Stomach (tissue), 4 donors: Measurements from ENCODE around the gene CSF3.

ENCODE experiments used
- CTCF ChIP-seq, 7 experiments: fragments of 450-650 bp in 4 of 7; fragments of 200-600 bp in 3 of 7; sonication (generic) in 3 of 7; IDR thresholded peaks; one replicate each; pipeline ENCODE4 v1.5.1; 2016 to 2019; ENCODE audit warnings: antibody characterized with exemption in 7 of 7, control low read depth in 2 of 7, mild to moderate bottlenecking in 1 of 7
- EP300 ChIP-seq: sonication (generic); formaldehyde crosslinking; IDR thresholded peaks from one replicate; pipeline ENCODE4 v1.6.1; 2017; ENCODE audit warnings: antibody characterized with exemption
- POLR2A ChIP-seq, 4 donors: fragments of 450-650 bp; IDR thresholded peaks; one replicate each; pipeline ENCODE4 v1.6.1; 2016; ENCODE audit warnings: antibody characterized with exemption in 4 of 4, control low read depth in 2 of 4, mild to moderate bottlenecking in 1 of 4, moderate library complexity in 1 of 4
- POLR2AphosphoS5 ChIP-seq, 3 donors: sonication (generic); formaldehyde crosslinking; IDR thresholded peaks; one replicate each; pipeline ENCODE4 v1.6.1; 2016; ENCODE audit warnings: antibody characterized with exemption in 3 of 3

DNA sequence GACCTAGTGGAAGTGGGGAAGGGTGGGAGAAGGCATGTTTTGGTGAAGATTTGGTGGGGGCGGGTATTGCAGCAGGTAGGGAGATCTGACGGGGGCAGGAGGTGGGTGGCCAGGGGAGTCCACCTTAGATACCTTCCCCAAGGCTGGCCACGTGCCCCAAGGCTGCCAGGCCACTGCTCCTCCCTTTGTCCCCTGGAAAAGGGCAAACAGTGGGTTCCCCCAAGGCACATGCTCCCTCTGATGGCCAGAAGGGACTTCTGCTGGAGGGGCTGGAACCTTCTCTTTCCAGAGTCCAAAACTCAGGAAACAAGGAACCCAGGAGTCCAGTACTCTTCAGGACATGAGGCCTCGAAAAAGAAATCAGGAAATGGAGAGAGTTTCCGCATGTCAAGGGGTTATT is 40.8 kb upstream of the CSF3 start:
- TF ChIP-seq CTCF (IDR thresholded peaks at IDR 0.05): no peak
- TF ChIP-seq EP300: no peak
- TF ChIP-seq POLR2AphosphoS5 (IDR thresholded peaks at IDR 0.05): no peak
- no peak for TF ChIP-seq POLR2A (IDR thresholded peaks at IDR 0.05)
